Activated CD8-positive, alpha-beta T cell treated with anti-CD3 and anti-CD28 coated beads for 36 hours (primary cell): ENCODE measurements around the gene RNF14. TPM values are rescaled to one million over a fixed set of nuclear protein-coding genes. Genes with fewer than 3 reads are reported as not detected.

ENCODE experiments used
- ATAC-seq: fragments of 200-7000 bp; cut with Tn5 transposase; one replicate; pipeline ENCODE4 v1.10.0; 2021; ENCODE audit warnings: mild to moderate bottlenecking, moderate library complexity
- CTCF ChIA-PET: fragments of 350-600 bp; sonication (Branson Sonifier 250); formaldehyde crosslinking; loops from one replicate; lab custom pipeline; 2021; ENCODE audit warnings: antibody characterized with exemption; lab: Charles Lee
- POLR2A ChIA-PET: fragments of 350-600 bp; sonication (Branson Sonifier 250); formaldehyde crosslinking; loops from one replicate; lab custom pipeline; 2021; ENCODE audit warnings: antibody characterized with exemption; lab: Charles Lee
- DNase-seq: peaks from one replicate; pipeline ENCODE4 v3.0.0-alpha.2; 2020
- H3K27ac Mint-ChIP-seq: one replicate; pipeline ENCODE4 v1.8.0; 2021; ENCODE audit warnings: mild to moderate bottlenecking, mixed read lengths
- H3K27me3 Mint-ChIP-seq: one replicate; pipeline ENCODE4 v1.8.0; 2021; ENCODE audit warnings: mixed read lengths
- H3K36me3 Mint-ChIP-seq: one replicate; pipeline ENCODE4 v1.8.0; 2021; ENCODE audit warnings: low read depth, mixed read lengths
- H3K4me1 Mint-ChIP-seq: one replicate; pipeline ENCODE4 v1.8.0; 2021; ENCODE audit warnings: low read depth, mixed read lengths
- H3K4me3 Mint-ChIP-seq: one replicate; pipeline ENCODE4 v1.8.0; 2021; ENCODE audit warnings: mild to moderate bottlenecking, moderate library complexity, mixed read lengths
- H3K9me3 Mint-ChIP-seq: one replicate; pipeline ENCODE4 v1.8.0; 2021; ENCODE audit warnings: mixed read lengths
- intact Hi-C: fragments of 100-400 bp; cut with micrococcal nuclease; formaldehyde crosslinking; loops from one replicate; pipeline ENCODE4 v1.10.0; 2022
- total RNA-seq, 2 experiments: library from RNA; stranded (reverse); gene quantifications; one replicate each; pipeline ENCODE4 v1.2.3, GENCODE V29; 2021
- TF ChIP-seq, protein P1 (sequence below): fragments of 200-600 bp; IDR thresholded peaks from one replicate; pipeline ENCODE4 v1.8.0; 2022; ENCODE audit warnings: antibody characterized with exemption, mild to moderate bottlenecking

RNF14 gene
- total RNA-seq, 2 experiments from 2014 or later = 34.1 to 35.0 TPM

GRCh38 chr5:142038735-142039134 lies 69.8 kb downstream of the RNF14 start:
- intact Hi-C loops = no loop called here
- no peaks in the 10 kb centered on the region for H3K27me3 Mint-ChIP-seq
- DNase-seq (no peak), ATAC-seq (no peak)
- ChIA-PET POLR2A (no interaction called here), CTCF (no interaction called here)
- peaks cover 3% of the 10 kb centered on the region for H3K9me3 Mint-ChIP-seq
- peaks cover 2% of the 10 kb centered on the region for H3K36me3 Mint-ChIP-seq
- TF ChIP-seq, protein P1, sequence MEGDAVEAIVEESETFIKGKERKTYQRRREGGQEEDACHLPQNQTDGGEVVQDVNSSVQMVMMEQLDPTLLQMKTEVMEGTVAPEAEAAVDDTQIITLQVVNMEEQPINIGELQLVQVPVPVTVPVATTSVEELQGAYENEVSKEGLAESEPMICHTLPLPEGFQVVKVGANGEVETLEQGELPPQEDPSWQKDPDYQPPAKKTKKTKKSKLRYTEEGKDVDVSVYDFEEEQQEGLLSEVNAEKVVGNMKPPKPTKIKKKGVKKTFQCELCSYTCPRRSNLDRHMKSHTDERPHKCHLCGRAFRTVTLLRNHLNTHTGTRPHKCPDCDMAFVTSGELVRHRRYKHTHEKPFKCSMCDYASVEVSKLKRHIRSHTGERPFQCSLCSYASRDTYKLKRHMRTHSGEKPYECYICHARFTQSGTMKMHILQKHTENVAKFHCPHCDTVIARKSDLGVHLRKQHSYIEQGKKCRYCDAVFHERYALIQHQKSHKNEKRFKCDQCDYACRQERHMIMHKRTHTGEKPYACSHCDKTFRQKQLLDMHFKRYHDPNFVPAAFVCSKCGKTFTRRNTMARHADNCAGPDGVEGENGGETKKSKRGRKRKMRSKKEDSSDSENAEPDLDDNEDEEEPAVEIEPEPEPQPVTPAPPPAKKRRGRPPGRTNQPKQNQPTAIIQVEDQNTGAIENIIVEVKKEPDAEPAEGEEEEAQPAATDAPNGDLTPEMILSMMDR = peak; percentile 17
- peaks cover 16% of the 10 kb centered on the region for H3K4me1 Mint-ChIP-seq
- H3K4me3 Mint-ChIP-seq = no peak overlapping the region
- no peak overlapping the region for H3K27ac Mint-ChIP-seq

Other genes starting within 250 kb of the RNF14 start
- under 1 TPM in 1 of 2 experiments, not detected in 1; 0.87 TPM for gene PCDH1, start 90.7 kb upstream of the RNF14 start, total RNA-seq
- gene DELE1, start 45.2 kb upstream of the RNF14 start, total RNA-seq = 10 to 100 TPM; 50.1 to 57.4 TPM
- gene PCDH12, start 10.9 kb upstream of the RNF14 start, total RNA-seq = under 1 TPM; 0.31 to 0.61 TPM
- 10 to 100 TPM; 82.4 to 88.3 TPM for gene GNPDA1, start 43.9 kb downstream of the RNF14 start, total RNA-seq
- gene NDFIP1, start 139.7 kb downstream of the RNF14 start, total RNA-seq = 10 to 100 TPM; 93.8 to 96.9 TPM